Neural crest cell (in vitro differentiated cells): ENCODE measurements around the gene KRTAP12-3. TPM values are rescaled to one million over a fixed set of nuclear protein-coding genes. Genes with fewer than 3 reads are reported as not detected.
"Not testable (repeated sequence)": the region's sequence is repeated elsewhere in the genome, so short reads cannot be mapped to it uniquely, and the experiment has no call there.

ENCODE experiments used
- DNase-seq: peaks from one replicate; pipeline ENCODE4 v3.0.0; 2021; ENCODE audit warnings: low read depth, mixed read lengths, low spot score
- H3K27ac Mint-ChIP-seq: one replicate; pipeline ENCODE4 v1.8.0; 2021; ENCODE audit warnings: mild to moderate bottlenecking, mixed read lengths; ENCODE audit not compliant: unreplicated experiment
- H3K27me3 Mint-ChIP-seq: 2 replicates; pipeline ENCODE4 v1.8.0; 2021; ENCODE audit warnings: low read depth, mild to moderate bottlenecking, mixed read lengths
- H3K36me3 Mint-ChIP-seq: 2 replicates; pipeline ENCODE4 v1.8.0; 2021; ENCODE audit warnings: low read depth, mild to moderate bottlenecking, mixed read lengths
- H3K4me1 Mint-ChIP-seq: 2 replicates; pipeline ENCODE4 v1.8.0; 2021; ENCODE audit warnings: mixed read lengths
- H3K4me3 Mint-ChIP-seq: one replicate; pipeline ENCODE4 v1.8.0; 2021; ENCODE audit warnings: mild to moderate bottlenecking, mixed read lengths
- H3K9me3 Mint-ChIP-seq: 2 replicates; pipeline ENCODE4 v1.8.0; 2021; ENCODE audit warnings: mixed read lengths
- CTCF ChIP-seq: fragments of 200-600 bp; sonication (generic); conservative IDR thresholded peaks from 2 replicates; pipeline ENCODE4 v1.5.0; 2021; ENCODE audit warnings: antibody characterized with exemption, mild to moderate bottlenecking
- total RNA-seq: library from RNA; stranded (reverse); gene quantifications from 2 replicates; pipeline ENCODE4 v1.2.1, GENCODE V29; 2021

Gene KRTAP12-3
- total RNA-seq, 1 donor from 2014 or later = not detected

DNA sequence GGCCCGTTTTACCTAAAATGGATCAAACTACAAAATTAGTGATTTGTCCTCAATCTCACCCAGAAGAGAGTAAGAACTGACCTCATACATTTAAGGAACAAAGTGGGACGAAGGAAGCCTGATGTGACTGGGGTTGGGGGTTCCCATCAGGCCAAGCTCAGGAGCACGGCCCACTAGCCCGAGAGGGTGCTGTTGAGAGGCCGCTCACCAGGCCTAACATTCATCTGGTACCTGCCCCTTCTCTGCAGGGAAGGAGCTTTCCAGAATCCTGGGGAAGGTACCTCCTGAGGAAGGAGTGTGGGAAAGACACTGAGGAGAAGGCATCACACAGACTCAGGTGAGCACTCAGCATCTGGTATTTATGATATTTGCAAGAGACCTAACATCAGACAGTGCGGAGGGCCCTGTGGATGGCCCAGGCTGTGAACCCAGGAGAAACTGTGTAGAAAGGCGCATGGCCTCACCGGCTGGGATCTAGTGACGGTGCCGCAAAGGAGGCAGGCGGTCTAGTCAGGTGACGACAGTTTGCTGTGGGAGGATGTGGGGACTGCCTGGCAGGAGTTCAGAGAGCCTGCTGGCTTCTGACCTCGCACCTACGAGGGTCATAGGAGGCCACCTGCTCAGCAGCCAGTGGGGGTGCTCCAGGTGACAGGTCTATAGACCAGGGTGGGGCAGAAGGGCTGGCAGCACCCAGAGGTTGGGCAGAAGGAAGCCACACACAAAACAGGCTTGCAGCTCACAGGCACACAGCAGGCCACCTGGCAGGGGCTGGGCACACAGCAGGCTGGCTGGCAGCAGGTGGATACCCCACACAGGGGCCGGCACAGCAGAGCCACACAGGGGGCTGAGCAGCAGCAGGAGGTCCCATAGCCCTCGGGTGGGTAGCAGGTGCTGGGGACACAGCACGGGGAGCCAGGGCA, 3.8 kb upstream of the KRTAP12-3 start:
- H3K36me3 Mint-ChIP-seq = no peaks in the 10 kb centered on the region
- no peak overlapping the region for H3K27ac Mint-ChIP-seq
- H3K9me3 Mint-ChIP-seq = peaks cover 2% of the 10 kb centered on the region
- peaks cover 4% of the 10 kb centered on the region for H3K4me1 Mint-ChIP-seq
- no peak for DNase-seq
- no peak for TF ChIP-seq CTCF
- no peak overlapping the region for H3K4me3 Mint-ChIP-seq
- H3K27me3 Mint-ChIP-seq = no peaks in the 10 kb centered on the region

- Mint-ChIP-seq H3K9me3 (peaks cover 2% of the 10 kb centered on the region), H3K4me3 (no peak within 1 kb of the TSS), H3K36me3 (no peaks in the 10 kb centered on the region), H3K27me3 (no peaks in the 10 kb centered on the region), H3K4me1 (peaks cover 8% of the 10 kb centered on the region), H3K27ac (no peak within 1 kb of the TSS)
- no peak for TF ChIP-seq CTCF
- DNase-seq = no peak
These were observed 3.1 kb upstream of the KRTAP12-3 start, which contains the start of gene KRTAP12-4 for GRCh38 chr21:44654576-44655175. Gene KRTAP12-4 (minus strand): TSS chr21:44654659. CDS start chr21:44654614, 45 bp downstream.

DNA sequence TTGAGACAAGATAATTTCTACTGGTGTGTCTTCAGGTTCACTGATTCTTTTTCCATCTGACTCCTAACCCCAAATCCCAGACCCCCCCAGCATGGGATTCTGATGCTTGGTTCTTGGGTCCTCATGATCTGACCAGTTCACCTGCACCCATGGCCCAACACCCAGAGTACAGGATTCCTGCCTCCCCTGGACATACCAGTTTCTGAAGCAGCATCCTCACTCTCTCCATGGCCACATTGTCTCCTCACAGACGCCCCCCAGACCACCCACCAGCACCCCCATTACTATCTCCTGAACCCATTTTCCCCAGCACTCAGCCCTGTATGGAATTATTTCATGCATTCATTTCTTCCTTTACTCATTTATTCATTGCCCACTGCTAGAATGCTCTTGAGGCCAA, 864 bp upstream of the KRTAP12-3 start:
- Mint-ChIP-seq H3K4me3 (no peak overlapping the region), H3K4me1 (peaks cover 13% of the 10 kb centered on the region), H3K27ac (no peak overlapping the region), H3K9me3 (peaks cover 6% of the 10 kb centered on the region), H3K36me3 (peaks cover 2% of the 10 kb centered on the region), H3K27me3 (no peaks in the 10 kb centered on the region)
- DNase-seq = no peak
- TF ChIP-seq CTCF = no peak

DNA sequence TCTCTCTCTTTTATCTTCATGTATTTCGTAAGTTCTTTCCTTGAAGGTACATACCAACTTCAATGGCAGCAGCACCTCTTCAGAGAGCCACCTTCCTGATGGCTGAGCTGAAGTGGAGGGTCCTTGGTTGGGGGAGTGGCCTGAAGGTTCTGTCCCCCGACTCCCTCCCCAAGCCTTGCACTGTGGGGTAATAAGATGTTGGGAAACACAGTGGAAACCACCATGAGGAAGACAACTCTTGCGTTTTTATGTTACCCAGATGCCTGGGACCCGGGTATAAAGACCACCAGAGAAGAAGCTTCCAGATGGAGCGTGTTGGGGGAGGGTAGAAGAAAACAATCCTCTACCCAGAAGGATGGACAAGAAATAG, 794 bp downstream of the KRTAP12-3 start:
- TF ChIP-seq CTCF = no peak
- H3K36me3 Mint-ChIP-seq = peaks cover 2% of the 10 kb centered on the region
- H3K4me3 Mint-ChIP-seq = no peak overlapping the region
- DNase-seq = no peak
- H3K27ac Mint-ChIP-seq = no peak overlapping the region
- H3K9me3 Mint-ChIP-seq = peaks cover 11% of the 10 kb centered on the region
- no peaks in the 10 kb centered on the region for H3K27me3 Mint-ChIP-seq
- H3K4me1 Mint-ChIP-seq = peaks cover 13% of the 10 kb centered on the region

DNA sequence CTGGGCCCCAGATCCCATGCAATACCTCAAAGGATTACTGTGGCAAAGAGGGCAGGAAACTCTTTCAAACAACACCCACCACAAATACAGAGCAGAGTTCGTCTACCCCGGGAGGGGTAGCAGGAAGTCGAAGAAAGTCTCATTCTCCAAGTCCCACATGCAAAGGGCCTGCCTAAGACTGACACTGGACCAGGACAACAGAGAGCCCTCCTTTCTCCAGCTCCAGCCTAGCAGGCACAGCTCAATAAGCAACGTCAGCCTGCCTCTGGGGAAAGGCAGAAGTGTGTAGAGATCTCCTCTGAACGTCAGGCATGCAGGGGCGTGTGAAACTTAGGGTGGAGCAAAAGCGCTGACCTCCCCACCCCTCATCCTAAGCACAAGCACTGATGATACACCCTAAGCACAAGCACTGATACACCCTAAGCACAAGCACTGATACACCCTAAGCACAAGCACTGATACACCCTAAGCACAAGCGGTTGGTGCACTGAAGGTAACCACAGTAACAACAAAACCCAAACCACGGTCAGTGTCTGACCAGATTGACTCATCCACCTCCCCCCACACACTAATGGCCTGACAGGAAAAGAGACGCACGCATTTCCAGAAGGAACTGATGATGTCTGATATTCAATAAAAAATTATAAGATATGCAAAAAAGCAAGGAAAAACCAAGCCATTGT, 1.3 kb downstream of the KRTAP12-3 start:
- H3K27ac Mint-ChIP-seq = no peak overlapping the region
- DNase-seq = no peak
- peaks cover 11% of the 10 kb centered on the region for H3K9me3 Mint-ChIP-seq
- H3K27me3 Mint-ChIP-seq = no peaks in the 10 kb centered on the region
- TF ChIP-seq CTCF = no peak
- H3K36me3 Mint-ChIP-seq = peaks cover 2% of the 10 kb centered on the region
- peaks cover 13% of the 10 kb centered on the region for H3K4me1 Mint-ChIP-seq
- no peak overlapping the region for H3K4me3 Mint-ChIP-seq

DNA sequence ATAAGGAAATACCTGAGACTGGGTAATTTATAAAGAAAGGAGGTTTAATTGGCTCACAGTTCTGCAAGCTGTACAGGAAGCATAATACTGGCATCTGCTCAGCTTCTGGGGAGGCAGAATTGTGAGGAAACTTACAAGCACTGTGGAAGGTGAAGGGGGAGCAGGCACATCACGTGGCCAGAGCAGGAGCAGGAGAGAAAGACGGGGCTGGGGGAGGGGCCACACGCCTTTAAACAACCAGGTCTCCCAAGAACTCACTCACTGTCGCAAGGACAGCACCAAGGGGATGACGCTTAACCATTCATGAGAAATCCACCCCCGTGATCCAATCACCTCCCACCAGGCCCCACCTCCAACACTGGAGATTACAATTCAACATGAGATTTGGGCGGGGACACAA, 3.8 kb downstream of the KRTAP12-3 start:
- H3K27me3 Mint-ChIP-seq, H3K4me3 Mint-ChIP-seq, H3K36me3 Mint-ChIP-seq, DNase-seq, H3K27ac Mint-ChIP-seq: not testable (repeated sequence)
- Mint-ChIP-seq H3K4me1 (peaks cover 13% of the 10 kb centered on the region), H3K9me3 (peaks cover 17% of the 10 kb centered on the region)
